GM06990 (cell line): Measurements from ENCODE around the gene FRMPD2.

Experiments
- DNase-seq: peaks from one replicate; pipeline ENCODE4 v3.0.0-alpha.2; 2011; ENCODE audit not compliant: insufficient read length; ENCODE audit errors: extremely low read depth
- H3K27me3 ChIP-seq: replicated peaks from 2 replicates; pipeline ENCODE4 v1.6.0; 2011; ENCODE audit warnings: low read length; ENCODE audit not compliant: control insufficient read depth, insufficient read depth
- H3K36me3 ChIP-seq: 2 replicates; pipeline ENCODE4 v1.5.1; 2011; ENCODE audit warnings: low read length; ENCODE audit not compliant: control insufficient read depth, insufficient read depth
- H3K4me3 ChIP-seq: replicated peaks from 2 replicates; pipeline ENCODE4 v1.5.1; 2011; ENCODE audit warnings: low read depth, mild to moderate bottlenecking, control low read depth, low read length
- TF ChIP-seq, protein P1 (sequence below): IDR thresholded peaks from 2 replicates; pipeline ENCODE4 v1.5.1; 2011; ENCODE audit warnings: low read length, control low read depth, mild to moderate bottlenecking, inconsistent platforms; ENCODE audit not compliant: insufficient read depth, poor library complexity, severe bottlenecking

FRMPD2 gene

GRCh38 chr10:48239618-48240017 lies 34.9 kb downstream of the FRMPD2 start:
- Histone ChIP-seq H3K4me3 (no peak overlapping the region), H3K36me3 (no peaks in the 10 kb centered on the region; the same call in none of the 2 replicates), H3K27me3 (no peaks in the 10 kb centered on the region)
- DNase-seq, result no peak
- TF ChIP-seq, protein P1, sequence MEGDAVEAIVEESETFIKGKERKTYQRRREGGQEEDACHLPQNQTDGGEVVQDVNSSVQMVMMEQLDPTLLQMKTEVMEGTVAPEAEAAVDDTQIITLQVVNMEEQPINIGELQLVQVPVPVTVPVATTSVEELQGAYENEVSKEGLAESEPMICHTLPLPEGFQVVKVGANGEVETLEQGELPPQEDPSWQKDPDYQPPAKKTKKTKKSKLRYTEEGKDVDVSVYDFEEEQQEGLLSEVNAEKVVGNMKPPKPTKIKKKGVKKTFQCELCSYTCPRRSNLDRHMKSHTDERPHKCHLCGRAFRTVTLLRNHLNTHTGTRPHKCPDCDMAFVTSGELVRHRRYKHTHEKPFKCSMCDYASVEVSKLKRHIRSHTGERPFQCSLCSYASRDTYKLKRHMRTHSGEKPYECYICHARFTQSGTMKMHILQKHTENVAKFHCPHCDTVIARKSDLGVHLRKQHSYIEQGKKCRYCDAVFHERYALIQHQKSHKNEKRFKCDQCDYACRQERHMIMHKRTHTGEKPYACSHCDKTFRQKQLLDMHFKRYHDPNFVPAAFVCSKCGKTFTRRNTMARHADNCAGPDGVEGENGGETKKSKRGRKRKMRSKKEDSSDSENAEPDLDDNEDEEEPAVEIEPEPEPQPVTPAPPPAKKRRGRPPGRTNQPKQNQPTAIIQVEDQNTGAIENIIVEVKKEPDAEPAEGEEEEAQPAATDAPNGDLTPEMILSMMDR, result no peak

DNA sequence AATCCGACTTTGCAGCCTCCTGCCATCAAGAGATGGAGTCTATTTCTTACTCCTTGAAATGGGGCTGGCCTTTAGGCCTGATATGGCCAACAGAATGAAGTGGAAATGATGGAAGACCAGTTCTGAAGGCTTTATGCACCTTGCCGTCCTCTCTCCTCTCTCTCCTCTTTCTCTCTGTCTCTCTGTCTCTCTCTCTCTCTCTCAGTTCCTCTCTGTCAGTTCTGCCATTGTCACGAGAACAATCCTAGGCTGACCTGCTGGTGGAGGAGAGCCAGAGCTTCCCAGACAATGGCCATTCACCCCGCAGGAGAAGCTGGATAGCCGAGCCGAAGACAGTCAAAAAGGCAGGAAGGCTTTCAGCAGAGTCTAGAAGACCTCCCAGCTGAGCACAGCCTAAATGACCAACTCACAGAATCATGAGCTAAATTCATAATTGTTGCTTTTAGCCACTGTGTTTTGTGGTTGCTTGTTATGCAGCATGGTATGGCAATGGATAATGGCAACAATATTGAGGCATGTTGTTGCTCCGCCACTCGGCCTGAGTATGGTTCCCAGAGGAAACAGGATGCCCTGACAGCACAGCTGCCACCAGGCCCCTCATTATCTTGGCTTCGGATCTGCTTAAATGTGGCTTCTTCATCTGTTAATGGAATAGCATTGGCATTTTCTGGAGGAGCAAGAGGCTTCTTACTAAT lies 35.5 kb downstream of the FRMPD2 start:
- Histone ChIP-seq H3K36me3 (no peaks in the 10 kb centered on the region; the same call in none of the 2 replicates), H3K27me3 (no peaks in the 10 kb centered on the region), H3K4me3 (no peak overlapping the region)
- no peak for DNase-seq
- TF ChIP-seq, protein P1, result no peak

DNA sequence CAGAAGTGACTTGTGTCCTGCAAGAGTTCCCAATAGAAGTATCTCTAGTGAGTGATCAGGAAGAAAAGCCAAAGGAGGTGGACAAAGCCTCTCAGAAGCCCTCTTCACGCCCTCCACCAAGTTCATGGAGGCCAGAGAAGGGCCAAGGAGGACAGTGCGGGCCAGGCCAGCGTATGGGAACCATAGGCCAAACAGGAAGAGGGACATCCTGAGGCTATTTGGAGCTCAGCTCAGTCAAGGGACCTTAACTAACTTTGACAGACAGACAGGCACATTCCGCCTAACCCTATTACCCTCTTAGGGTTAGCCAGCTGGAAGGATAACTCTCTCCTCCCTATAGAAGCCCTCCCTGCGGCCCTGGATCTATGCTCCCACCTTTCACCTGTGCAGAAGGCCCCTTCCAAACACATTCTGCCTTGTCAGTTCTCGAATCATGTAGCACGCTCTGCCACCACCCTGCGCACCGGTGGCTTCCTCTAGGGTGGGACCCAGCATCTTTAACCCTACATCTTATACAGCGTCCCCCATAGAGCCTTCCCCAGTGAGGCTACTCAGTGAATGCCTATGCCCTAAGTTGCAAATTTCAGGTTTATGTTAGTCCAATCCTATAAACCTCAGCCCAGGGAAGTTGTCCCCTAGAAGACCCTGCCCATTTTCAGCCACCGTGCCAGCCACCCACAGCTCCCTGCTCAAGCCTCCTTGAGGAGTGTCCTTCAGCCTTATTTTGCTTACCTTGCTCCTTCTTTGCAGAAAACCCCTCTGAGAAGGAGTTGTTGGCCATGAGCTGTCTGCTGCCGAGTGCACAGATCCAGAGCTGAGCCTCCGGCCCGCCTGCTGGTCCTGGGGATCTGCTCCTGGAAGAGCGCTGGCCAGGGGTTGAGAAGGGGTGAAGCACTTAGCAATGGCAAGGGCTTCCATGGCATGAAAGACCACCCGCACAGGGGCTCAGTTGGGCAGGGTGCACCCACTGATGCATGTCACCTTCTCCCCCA lies 36.9 kb downstream of the FRMPD2 start:
- Histone ChIP-seq H3K4me3 (no peak overlapping the region), H3K36me3 (no peaks in the 10 kb centered on the region; the same call in none of the 2 replicates), H3K27me3 (no peaks in the 10 kb centered on the region)
- DNase-seq, result no peak
- TF ChIP-seq, protein P1, result no peak

DNA sequence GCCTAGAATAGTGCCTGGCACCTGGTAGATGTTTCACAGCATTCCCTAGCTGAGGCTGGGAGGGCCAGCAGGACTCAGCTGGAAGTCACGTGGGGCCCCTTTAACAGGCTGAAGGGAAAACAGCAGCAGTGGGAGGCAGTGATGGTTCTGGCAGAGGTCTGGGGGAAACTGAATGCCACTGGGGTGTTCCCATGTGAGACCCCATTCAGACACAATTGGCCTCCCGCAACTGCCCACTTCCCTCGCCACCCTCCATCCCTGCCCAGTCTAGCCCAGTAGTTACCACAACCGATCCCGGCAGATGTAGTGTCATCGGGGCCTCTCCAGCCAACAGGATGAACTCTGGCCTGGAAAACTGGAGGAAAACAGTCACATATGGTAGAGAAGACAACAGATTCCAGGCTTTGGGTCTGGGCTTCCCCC lies 38.3 kb downstream of the FRMPD2 start:
- no peak overlapping the region for H3K4me3 ChIP-seq
- DNase-seq, result no peak
- TF ChIP-seq, protein P1, result no peak
- no peaks in the 10 kb centered on the region for H3K27me3 ChIP-seq
- H3K36me3 ChIP-seq, result no peaks in the 10 kb centered on the region; the same call in none of the 2 replicates

DNA sequence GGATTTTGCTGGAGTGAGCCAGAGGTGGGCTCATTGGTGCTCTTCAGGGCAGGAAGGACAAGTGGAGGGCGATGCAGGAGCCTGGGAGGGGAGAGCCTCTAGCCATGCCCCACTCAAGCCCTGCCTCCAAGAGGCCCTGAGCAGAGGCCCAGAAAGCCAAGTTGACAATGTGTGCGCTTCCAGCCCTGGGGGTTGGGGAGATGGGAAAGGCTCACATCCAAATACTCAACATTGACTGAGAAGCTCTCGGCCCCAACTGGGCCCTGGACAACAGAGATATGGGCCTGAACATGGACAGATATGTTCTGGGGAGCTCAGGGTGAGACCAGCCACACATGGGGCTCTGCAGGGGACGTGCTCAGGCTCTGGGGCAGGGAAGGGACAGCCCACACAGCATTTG lies 39.0 kb downstream of the FRMPD2 start:
- DNase-seq, result no peak
- TF ChIP-seq, protein P1, result no peak
- H3K4me3 ChIP-seq, result no peak overlapping the region
- no peaks in the 10 kb centered on the region for H3K27me3 ChIP-seq
- no peaks in the 10 kb centered on the region; the same call in none of the 2 replicates for H3K36me3 ChIP-seq
